K562 (cell line): ENCODE data around the gene NUP98. TPM values are rescaled to one million over a fixed set of nuclear protein-coding genes. Genes with fewer than 3 reads are reported as not detected.
A peak's percentile ranks its signal among the peaks of the same experiment; 100 is the strongest.

Source experiments
- BDP1 ChIP-seq: IDR thresholded peaks from 3 replicates; pipeline ENCODE4 v1.6.1; 2011; ENCODE audit not compliant: insufficient read length, insufficient read depth
- CBX8 ChIP-seq: fragments of 200-600 bp; sonication (generic); IDR thresholded peaks from 2 replicates; pipeline ENCODE4 v1.6.1; 2012; ENCODE audit warnings: borderline replicate concordance, mixed run types, low read depth, mild to moderate bottlenecking, moderate library complexity, mixed read lengths, low read length, control low read depth, inconsistent platforms; ENCODE audit not compliant: poor library complexity, severe bottlenecking; ENCODE audit errors: extremely low read depth
- CXXC5 ChIP-seq: fragments of 250-450 bp; sonication (Bioruptor Pico); IDR thresholded peaks from 2 replicates; pipeline ENCODE4 v1.8.0; 2022; ENCODE audit warnings: inconsistent platforms, mild to moderate bottlenecking, moderate library complexity
- DNMT1 ChIP-seq: fragments of 450-650 bp; IDR thresholded peaks from 2 replicates; pipeline ENCODE4 v1.6.1; 2016; ENCODE audit warnings: antibody characterized with exemption, mild to moderate bottlenecking
- DPF2 ChIP-seq: fragments of 450-650 bp; IDR thresholded peaks from 2 replicates; pipeline ENCODE4 v1.6.1; 2016
- ELF4 ChIP-seq: fragments of 450-650 bp; formaldehyde crosslinking; IDR thresholded peaks from 2 replicates; pipeline ENCODE4 v1.4.0; 2022; ENCODE audit warnings: missing genetic modification characterization
- HDAC8 ChIP-seq: fragments of 450-650 bp; IDR thresholded peaks from 2 replicates; pipeline ENCODE4 v1.6.1; 2016; ENCODE audit warnings: mild to moderate bottlenecking, missing genetic modification characterization, moderate library complexity, missing compliant biosample characterization
- MAFK ChIP-seq: IDR thresholded peaks from 2 replicates; pipeline ENCODE4 v1.6.1; 2011; ENCODE audit warnings: low read length, improper control_type of control experiment
- MXI1 ChIP-seq: IDR thresholded peaks from 2 replicates; pipeline ENCODE4 v1.6.1; 2011; ENCODE audit warnings: low read depth, mild to moderate bottlenecking, improper control_type of control experiment, low read length
- NCOA1 ChIP-seq: fragments of 450-650 bp; IDR thresholded peaks from 2 replicates; pipeline ENCODE4 v1.6.1; 2016; ENCODE audit warnings: low read depth
- NELFE ChIP-seq: IDR thresholded peaks from 2 replicates; pipeline ENCODE4 v1.6.1; 2011; ENCODE audit warnings: mild to moderate bottlenecking; ENCODE audit not compliant: insufficient read depth, insufficient read length
- RBFOX2 ChIP-seq: fragments of 200-400 bp; formaldehyde crosslinking; IDR thresholded peaks from 2 replicates; pipeline ENCODE4 v1.6.1; 2017; ENCODE audit warnings: low read depth, mild to moderate bottlenecking, low read length, moderate library complexity
- ZNF121 ChIP-seq: sonication (generic); formaldehyde crosslinking; conservative IDR thresholded peaks from 2 replicates; pipeline ENCODE4 v1.8.0; 2022; ENCODE audit warnings: missing genetic modification reagents
- ZNF318 ChIP-seq, 2 experiments: fragments of 450-650 bp; IDR thresholded peaks; 2 replicates each; pipeline ENCODE4 v1.6.1; 2016; ENCODE audit warnings: mild to moderate bottlenecking in 2 of 2, borderline replicate concordance in 1 of 2, low read depth in 1 of 2, moderate library complexity in 1 of 2
- ZNF586 ChIP-seq: fragments of 450-650 bp; formaldehyde crosslinking; conservative IDR thresholded peaks from 2 replicates; pipeline ENCODE4 v1.4.0; 2020; ENCODE audit warnings: mild to moderate bottlenecking, moderate library complexity
- ZNF589 ChIP-seq: fragments of 200-800 bp; sonication (Bioruptor generic); IDR thresholded peaks from 2 replicates; pipeline ENCODE4 v1.6.1; 2016; ENCODE audit warnings: low read depth, missing genetic modification characterization, missing compliant biosample characterization
- polyA plus RNA-seq, 8 experiments: library from polyadenylated mRNA; depleted of rRNA in 4 of 8; stranded (reverse) in 5 of 8; unstranded in 3 of 8; fragments of >200 nt; fragmentation: Nextera tagmentation in 2 of 8; fragmentation: Illumina TruSeq in 1 of 8; extraction: Ambion mirVana in 2 of 8; extraction: Trizol in 1 of 8; gene quantifications; 2 replicates each; pipeline versions ENCODE4 v1.2.1 to v1.2.3, GENCODE V29; 2011 to 2014; ENCODE audit warnings: inconsistent platforms in 1 of 8, missing spikeins in 1 of 8
- total RNA-seq, 7 experiments: library from RNA; depleted of rRNA in 6 of 7; stranded (reverse); fragments of >200 nt in 6 of 7; fragmentation: Illumina TruSeq in 2 of 7; extraction: Trizol in 2 of 7; gene quantifications; 2 replicates each; pipeline versions ENCODE4 v1.2.1 to v1.2.3, GENCODE V29; 2011 to 2021; ENCODE audit warnings: low replicate concordance in 1 of 7

NUP98 gene
- total and polyA plus RNA-seq, 9 of the 15 experiments (the other 6 are each of a cell fraction or from before 2014, with no cell fraction given) = 45.1 to 196 (median 130) TPM

- TF ChIP-seq MAFK = 0 out of 2 replicates have a peak, but pooled peaks have one; percentile 3
- TF ChIP-seq HDAC8 (tag) = no peak
- TF ChIP-seq DPF2 = peak; percentile 64
- TF ChIP-seq RBFOX2 = no peak; the same call in 1 of the 2 replicates
- no peak for TF ChIP-seq ELF4 (CRISPR knock-in tag)
- no peak for TF ChIP-seq ZNF586 (CRISPR knock-in tag)
- no peak for TF ChIP-seq DNMT1
- TF ChIP-seq CXXC5 (CRISPR knock-in tag) = peak; percentile 65
- peak; percentile 88; the same call in 1 of the 2 replicates for TF ChIP-seq ZNF589 (CRISPR knock-in tag)
- TF ChIP-seq NELFE = no peak
- 0 out of 4 replicates have a peak, but pooled peaks of 1 of the 2 experiments have one; percentile 21 for TF ChIP-seq ZNF318 (IDR thresholded peaks at IDR 0.05; ENCODE audit: borderline replicate concordance in 1 of 2, low read depth in 1 of 2)
- TF ChIP-seq NCOA1 = no peak
- TF ChIP-seq CBX8 = no peak
- no peak for TF ChIP-seq BDP1
- no peak for TF ChIP-seq ZNF121 (CRISPR knock-in tag)
- TF ChIP-seq MXI1 = no peak
These were observed 34.3 kb upstream of the NUP98 start (continued) for GRCh38 chr11:3831378-3832239.
